Vagina (tissue), 2 donors: Measurements from ENCODE around the gene RBBP8NL.

Source experiments
- POLR2A ChIP-seq, 2 donors: fragments of 450-650 bp; IDR thresholded peaks; one replicate each; pipeline ENCODE4 v1.6.1; 2017; ENCODE audit warnings: antibody characterized with exemption in 2 of 2, mild to moderate bottlenecking in 2 of 2, moderate library complexity in 2 of 2
- TF ChIP-seq, protein P1 (sequence below), 3 experiments: fragments of 450-650 bp in 2 of 3; fragments of 200-600 bp in 1 of 3; sonication (generic) in 1 of 3; IDR thresholded peaks; one replicate each; pipeline ENCODE4 v1.5.1; 2017 to 2019; ENCODE audit warnings: antibody characterized with exemption in 3 of 3, mild to moderate bottlenecking in 2 of 3, moderate library complexity in 2 of 3

DNA sequence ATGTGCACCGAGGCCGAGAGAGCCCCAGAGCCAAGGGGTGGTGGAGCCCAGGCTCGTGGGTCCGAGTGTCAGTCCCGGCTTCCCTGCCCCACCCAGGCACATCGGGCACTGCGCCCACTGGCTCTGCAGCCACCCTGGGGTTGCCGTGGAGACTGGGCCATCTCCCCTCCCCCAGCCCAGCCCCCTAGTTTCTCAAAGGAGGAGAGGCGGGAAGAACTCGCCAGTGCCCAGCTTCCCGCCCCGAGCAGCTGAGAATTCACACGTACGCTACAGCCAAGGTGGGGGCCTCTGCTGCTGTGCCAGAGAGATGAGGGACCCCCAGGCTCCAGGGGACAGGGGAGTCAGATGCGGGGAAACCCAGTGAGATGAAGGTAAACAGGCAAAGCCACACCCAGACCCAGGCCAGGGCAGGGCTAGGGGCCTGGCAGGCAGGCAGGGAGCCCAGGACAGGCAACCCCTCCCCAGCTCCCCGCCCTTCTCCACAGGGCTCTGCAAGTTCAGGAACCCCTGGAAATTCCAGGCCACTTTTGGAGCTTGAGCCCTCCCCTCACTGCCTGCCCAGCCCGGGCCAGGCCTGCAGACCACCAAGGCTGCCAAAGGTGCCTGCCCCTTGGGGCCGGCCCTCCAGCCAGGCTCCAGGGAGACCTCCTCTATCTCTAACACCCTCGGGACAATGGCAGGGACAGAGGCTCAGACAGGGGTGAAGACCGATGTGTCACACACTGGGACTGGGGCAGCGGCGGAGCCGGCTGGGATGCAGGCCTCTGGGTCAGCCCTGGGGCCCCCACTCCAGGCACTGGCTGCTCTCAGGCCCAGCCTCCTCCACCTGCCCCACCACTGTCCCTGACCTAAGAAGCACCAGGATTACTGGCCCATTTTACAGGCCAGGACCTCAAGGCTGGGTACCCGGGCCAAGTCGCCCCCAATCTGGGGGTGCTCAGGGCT, 66.2 kb downstream of the RBBP8NL start:
- TF ChIP-seq, protein P1, sequence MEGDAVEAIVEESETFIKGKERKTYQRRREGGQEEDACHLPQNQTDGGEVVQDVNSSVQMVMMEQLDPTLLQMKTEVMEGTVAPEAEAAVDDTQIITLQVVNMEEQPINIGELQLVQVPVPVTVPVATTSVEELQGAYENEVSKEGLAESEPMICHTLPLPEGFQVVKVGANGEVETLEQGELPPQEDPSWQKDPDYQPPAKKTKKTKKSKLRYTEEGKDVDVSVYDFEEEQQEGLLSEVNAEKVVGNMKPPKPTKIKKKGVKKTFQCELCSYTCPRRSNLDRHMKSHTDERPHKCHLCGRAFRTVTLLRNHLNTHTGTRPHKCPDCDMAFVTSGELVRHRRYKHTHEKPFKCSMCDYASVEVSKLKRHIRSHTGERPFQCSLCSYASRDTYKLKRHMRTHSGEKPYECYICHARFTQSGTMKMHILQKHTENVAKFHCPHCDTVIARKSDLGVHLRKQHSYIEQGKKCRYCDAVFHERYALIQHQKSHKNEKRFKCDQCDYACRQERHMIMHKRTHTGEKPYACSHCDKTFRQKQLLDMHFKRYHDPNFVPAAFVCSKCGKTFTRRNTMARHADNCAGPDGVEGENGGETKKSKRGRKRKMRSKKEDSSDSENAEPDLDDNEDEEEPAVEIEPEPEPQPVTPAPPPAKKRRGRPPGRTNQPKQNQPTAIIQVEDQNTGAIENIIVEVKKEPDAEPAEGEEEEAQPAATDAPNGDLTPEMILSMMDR (IDR thresholded peaks at IDR 0.05), result no peak
- no peak for TF ChIP-seq POLR2A (IDR thresholded peaks at IDR 0.05)
